Liver (tissue), 9 donors: ENCODE data around the gene POMT2. TPM values are rescaled to one million over a fixed set of nuclear protein-coding genes. Genes with fewer than 3 reads are reported as not detected.

Experiments
- DNase-seq: peaks from one replicate; pipeline ENCODE4 v3.0.0-alpha.2; 2017; ENCODE audit warnings: low spot score
- H3K27ac ChIP-seq, 2 donors: one replicate each; pipeline ENCODE4 v1.7.0; 2013; ENCODE audit warnings: inconsistent platforms in 2 of 2, low read length in 2 of 2, control low read depth in 1 of 2, low read depth in 1 of 2, mild to moderate bottlenecking in 1 of 2
- H3K27me3 ChIP-seq, 4 donors: one replicate each; pipeline versions ENCODE4 v1.6.1 to v1.7.0; 2013; ENCODE audit warnings: low read length in 3 of 4, inconsistent platforms in 1 of 4, mild to moderate bottlenecking in 1 of 4, moderate library complexity in 1 of 4; ENCODE audit not compliant: control insufficient read depth in 4 of 4, insufficient read depth in 4 of 4
- H3K36me3 ChIP-seq, 4 donors: one replicate each; pipeline versions ENCODE4 v1.6.1 to v1.7.0; 2013; ENCODE audit warnings: low read length in 3 of 4, mild to moderate bottlenecking in 3 of 4, low read depth in 1 of 4, moderate library complexity in 1 of 4; ENCODE audit not compliant: control insufficient read depth in 4 of 4, insufficient read depth in 3 of 4
- H3K4me1 ChIP-seq, 4 donors: one replicate each; pipeline versions ENCODE4 v1.6.1 to v1.7.0; 2013; ENCODE audit warnings: low read length in 3 of 4, mild to moderate bottlenecking in 3 of 4, moderate library complexity in 1 of 4; ENCODE audit not compliant: control insufficient read depth in 4 of 4, insufficient read depth in 4 of 4
- H3K4me3 ChIP-seq, 3 donors: one replicate each; pipeline versions ENCODE4 v1.6.1 to v1.7.0; 2013; ENCODE audit warnings: low read length in 3 of 3, control low read depth in 1 of 3, low read depth in 1 of 3, mild to moderate bottlenecking in 1 of 3
- H3K9ac ChIP-seq, 2 donors: one replicate each; pipeline ENCODE4 v1.7.0; 2013; ENCODE audit warnings: low read length in 2 of 2, mild to moderate bottlenecking in 2 of 2, moderate library complexity in 2 of 2, control low read depth in 1 of 2, low read depth in 1 of 2
- H3K9me3 ChIP-seq, 4 donors: one replicate each; pipeline versions ENCODE4 v1.6.1 to v1.7.0; 2013; ENCODE audit warnings: low read length in 3 of 4; ENCODE audit not compliant: control insufficient read depth in 4 of 4
- ATF3 ChIP-seq: IDR thresholded peaks from 2 replicates; pipeline ENCODE4 v1.6.1; 2016; ENCODE audit warnings: antibody characterized with exemption
- EGR1 ChIP-seq, 2 donors: IDR thresholded peaks; 2 replicates each; pipeline ENCODE4 v1.6.1; 2016 to 2018; ENCODE audit warnings: antibody characterized with exemption in 2 of 2, low read depth in 2 of 2
- FOXA1 ChIP-seq: IDR thresholded peaks from 2 replicates; pipeline ENCODE4 v1.6.1; 2016; ENCODE audit warnings: antibody characterized with exemption
- FOXA2 ChIP-seq: IDR thresholded peaks from 2 replicates; pipeline ENCODE4 v1.6.1; 2016; ENCODE audit warnings: antibody characterized with exemption
- GABPA ChIP-seq, 2 donors: IDR thresholded peaks in 1 of 2; conservative IDR thresholded peaks in 1 of 2; 2 replicates each; pipeline ENCODE4 v1.6.1; 2016; ENCODE audit warnings: antibody characterized with exemption in 2 of 2, mild to moderate bottlenecking in 1 of 2, moderate library complexity in 1 of 2
- HNF4A ChIP-seq, 2 donors: conservative IDR thresholded peaks; 2 replicates each; pipeline ENCODE4 v1.6.1; 2016; ENCODE audit warnings: antibody characterized with exemption in 2 of 2, mild to moderate bottlenecking in 2 of 2
- HNF4G ChIP-seq: IDR thresholded peaks from 2 replicates; pipeline ENCODE4 v1.6.1; 2016; ENCODE audit warnings: antibody characterized with exemption
- JUND ChIP-seq, 2 donors: IDR thresholded peaks; 2 replicates each; pipeline ENCODE4 v1.6.1; 2016; ENCODE audit warnings: antibody characterized with exemption in 2 of 2
- NR2F2 ChIP-seq: IDR thresholded peaks from 2 replicates; pipeline ENCODE4 v1.6.1; 2016; ENCODE audit warnings: antibody characterized with exemption
- RAD21 ChIP-seq, 2 donors: IDR thresholded peaks; 2 replicates each; pipeline ENCODE4 v1.6.1; 2016; ENCODE audit warnings: antibody characterized with exemption in 2 of 2, mild to moderate bottlenecking in 2 of 2
- RXRA ChIP-seq, 2 donors: IDR thresholded peaks; 2 replicates each; pipeline ENCODE4 v1.6.1; 2017 to 2018; ENCODE audit warnings: antibody characterized with exemption in 2 of 2, mild to moderate bottlenecking in 1 of 2
- SP1 ChIP-seq: IDR thresholded peaks from 2 replicates; pipeline ENCODE4 v1.6.1; 2018; ENCODE audit warnings: antibody characterized with exemption, mild to moderate bottlenecking
- YY1 ChIP-seq: IDR thresholded peaks from 2 replicates; pipeline ENCODE4 v1.6.1; 2016; ENCODE audit warnings: antibody characterized with exemption, mild to moderate bottlenecking
- ZBTB33 ChIP-seq: IDR thresholded peaks from 2 replicates; pipeline ENCODE4 v1.6.1; 2016; ENCODE audit warnings: antibody characterized with exemption
- WGBS: extraction: QIAGEN DNeasy Blood & Tissue Kit; methylation state at CpG from one replicate; pipeline ENCODE4 v1.1.7; 2013; 5-methylcytosine and 5-hydroxymethylcytosine counted together
- polyA plus RNA-seq, 2 donors: library from polyadenylated mRNA; stranded (reverse) in 1 of 2; unstranded in 1 of 2; fragments of 200-250 nt in 1 of 2; fragments of >200 nt in 1 of 2; fragmentation: Nextera tagmentation in 1 of 2; extraction: Ambion mirVana in 1 of 2; gene quantifications; one replicate each; pipeline versions ENCODE4 v1.2.1 to v1.2.3, GENCODE V29; 2013 to 2015
- total RNA-seq, 2 donors: library from RNA; depleted of rRNA; stranded (reverse); fragments of >200 nt; gene quantifications; one replicate each; pipeline ENCODE4 v1.2.3, GENCODE V29; 2014
- TF ChIP-seq, protein P1 (sequence below): fragments of 150-350 bp; IDR thresholded peaks from 2 replicates; pipeline ENCODE4 v1.5.1; 2017; ENCODE audit warnings: improper control_type of control experiment, low read depth, low read length; ENCODE audit not compliant: missing input control
- TF ChIP-seq, protein P2 (sequence below): IDR thresholded peaks from 2 replicates; pipeline ENCODE4 v1.6.1; 2016; ENCODE audit warnings: antibody characterized with exemption
- TF ChIP-seq, protein P3 (sequence below): IDR thresholded peaks from 2 replicates; pipeline ENCODE4 v1.6.1; 2016; ENCODE audit warnings: antibody characterized with exemption, mild to moderate bottlenecking
- donor health status: healthy.
- donor health status: healthy.
- donor health status: healthy.
- donor health status: healthy.
- donor health status: healthy.

POMT2 gene
- total and polyA plus RNA-seq, 4 donors: 4.8 to 13.1 (median 5.3) TPM

DNA sequence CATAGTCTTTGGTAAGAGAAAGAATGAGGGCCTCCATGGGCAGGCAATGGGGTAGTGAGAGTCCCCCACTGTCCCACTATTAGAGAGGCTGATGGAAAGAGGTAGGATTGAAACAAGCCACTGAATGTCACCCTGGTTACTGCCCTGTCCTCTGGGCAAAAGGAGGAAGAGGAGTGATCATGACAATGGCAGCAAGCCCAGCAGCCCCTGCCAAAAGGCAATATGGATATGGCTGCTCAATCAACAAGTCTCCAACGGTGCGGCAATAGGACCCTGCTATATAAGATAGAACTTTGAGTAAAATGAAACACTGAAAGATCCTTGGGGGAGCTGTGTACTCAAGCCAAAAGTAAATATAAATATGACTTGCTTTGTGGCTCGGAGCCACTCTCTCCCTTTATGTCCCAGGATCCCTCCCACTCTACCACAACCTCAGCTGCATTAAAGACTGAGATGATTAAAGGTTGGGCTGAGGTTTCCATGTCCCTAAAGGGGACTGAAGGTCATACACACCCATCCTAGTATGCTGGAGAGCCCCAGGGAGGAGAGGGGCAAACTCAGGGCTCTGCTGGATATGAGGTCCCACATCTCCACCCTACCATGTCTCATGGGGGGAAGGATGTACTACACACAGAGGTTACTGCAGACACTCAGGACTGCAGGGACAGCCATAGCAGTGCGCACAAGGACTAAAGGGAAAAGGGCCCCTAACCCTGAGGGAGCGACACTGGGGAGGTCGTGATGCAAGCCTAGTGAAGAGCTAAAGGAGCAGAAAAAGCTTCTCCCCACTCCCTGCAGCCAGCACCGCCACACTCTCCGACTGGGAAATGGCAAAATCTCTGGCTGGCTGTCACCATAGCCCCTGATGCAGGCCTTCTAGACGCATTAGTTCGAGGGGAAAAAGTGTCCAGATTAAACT, 5.9 kb downstream of the POMT2 start:
- Histone ChIP-seq H3K36me3 (no peaks in the 10 kb centered on the region), H3K27me3 (no peaks in the 10 kb centered on the region), H3K27ac (no peak overlapping the region), H3K4me3 (no peak overlapping the region), H3K9ac (no peak overlapping the region), H3K9me3 (no peaks in the 10 kb centered on the region), H3K4me1 (peaks cover 1 to 33% (median 29%) of the 10 kb centered on the region in 4 donors)
- TF ChIP-seq ATF3 (no peak), SP1 (no peak), FOXA2 (no peak)
- TF ChIP-seq, protein P1, sequence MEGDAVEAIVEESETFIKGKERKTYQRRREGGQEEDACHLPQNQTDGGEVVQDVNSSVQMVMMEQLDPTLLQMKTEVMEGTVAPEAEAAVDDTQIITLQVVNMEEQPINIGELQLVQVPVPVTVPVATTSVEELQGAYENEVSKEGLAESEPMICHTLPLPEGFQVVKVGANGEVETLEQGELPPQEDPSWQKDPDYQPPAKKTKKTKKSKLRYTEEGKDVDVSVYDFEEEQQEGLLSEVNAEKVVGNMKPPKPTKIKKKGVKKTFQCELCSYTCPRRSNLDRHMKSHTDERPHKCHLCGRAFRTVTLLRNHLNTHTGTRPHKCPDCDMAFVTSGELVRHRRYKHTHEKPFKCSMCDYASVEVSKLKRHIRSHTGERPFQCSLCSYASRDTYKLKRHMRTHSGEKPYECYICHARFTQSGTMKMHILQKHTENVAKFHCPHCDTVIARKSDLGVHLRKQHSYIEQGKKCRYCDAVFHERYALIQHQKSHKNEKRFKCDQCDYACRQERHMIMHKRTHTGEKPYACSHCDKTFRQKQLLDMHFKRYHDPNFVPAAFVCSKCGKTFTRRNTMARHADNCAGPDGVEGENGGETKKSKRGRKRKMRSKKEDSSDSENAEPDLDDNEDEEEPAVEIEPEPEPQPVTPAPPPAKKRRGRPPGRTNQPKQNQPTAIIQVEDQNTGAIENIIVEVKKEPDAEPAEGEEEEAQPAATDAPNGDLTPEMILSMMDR: no peak
- no peak for DNase-seq
- WGBS: 84% methylated on average over 10 of the region's 10 CpGs

GRCh38 chr14:77314043-77314442, 6.6 kb downstream of the POMT2 start:
- peaks cover 1 to 26% (median 22%) of the 10 kb centered on the region in 4 donors for H3K4me1 ChIP-seq
- no peak overlapping the region for H3K4me3 ChIP-seq
- 54% methylated on average over 2 of the region's 2 CpGs for WGBS
- H3K27ac ChIP-seq: no peak overlapping the region
- H3K36me3 ChIP-seq: no peaks in the 10 kb centered on the region
- no peak for DNase-seq
- TF ChIP-seq ATF3: no peak
- no peak for TF ChIP-seq YY1
- TF ChIP-seq FOXA1: no peak
- TF ChIP-seq, protein P2, sequence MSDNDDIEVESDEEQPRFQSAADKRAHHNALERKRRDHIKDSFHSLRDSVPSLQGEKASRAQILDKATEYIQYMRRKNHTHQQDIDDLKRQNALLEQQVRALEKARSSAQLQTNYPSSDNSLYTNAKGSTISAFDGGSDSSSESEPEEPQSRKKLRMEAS: no peak
- TF ChIP-seq GABPA (IDR thresholded peaks at IDR 0.05 in 1 of 2, conservative IDR thresholded peaks at IDR 0.05 in 1 of 2): no peak
- TF ChIP-seq, protein P3, sequence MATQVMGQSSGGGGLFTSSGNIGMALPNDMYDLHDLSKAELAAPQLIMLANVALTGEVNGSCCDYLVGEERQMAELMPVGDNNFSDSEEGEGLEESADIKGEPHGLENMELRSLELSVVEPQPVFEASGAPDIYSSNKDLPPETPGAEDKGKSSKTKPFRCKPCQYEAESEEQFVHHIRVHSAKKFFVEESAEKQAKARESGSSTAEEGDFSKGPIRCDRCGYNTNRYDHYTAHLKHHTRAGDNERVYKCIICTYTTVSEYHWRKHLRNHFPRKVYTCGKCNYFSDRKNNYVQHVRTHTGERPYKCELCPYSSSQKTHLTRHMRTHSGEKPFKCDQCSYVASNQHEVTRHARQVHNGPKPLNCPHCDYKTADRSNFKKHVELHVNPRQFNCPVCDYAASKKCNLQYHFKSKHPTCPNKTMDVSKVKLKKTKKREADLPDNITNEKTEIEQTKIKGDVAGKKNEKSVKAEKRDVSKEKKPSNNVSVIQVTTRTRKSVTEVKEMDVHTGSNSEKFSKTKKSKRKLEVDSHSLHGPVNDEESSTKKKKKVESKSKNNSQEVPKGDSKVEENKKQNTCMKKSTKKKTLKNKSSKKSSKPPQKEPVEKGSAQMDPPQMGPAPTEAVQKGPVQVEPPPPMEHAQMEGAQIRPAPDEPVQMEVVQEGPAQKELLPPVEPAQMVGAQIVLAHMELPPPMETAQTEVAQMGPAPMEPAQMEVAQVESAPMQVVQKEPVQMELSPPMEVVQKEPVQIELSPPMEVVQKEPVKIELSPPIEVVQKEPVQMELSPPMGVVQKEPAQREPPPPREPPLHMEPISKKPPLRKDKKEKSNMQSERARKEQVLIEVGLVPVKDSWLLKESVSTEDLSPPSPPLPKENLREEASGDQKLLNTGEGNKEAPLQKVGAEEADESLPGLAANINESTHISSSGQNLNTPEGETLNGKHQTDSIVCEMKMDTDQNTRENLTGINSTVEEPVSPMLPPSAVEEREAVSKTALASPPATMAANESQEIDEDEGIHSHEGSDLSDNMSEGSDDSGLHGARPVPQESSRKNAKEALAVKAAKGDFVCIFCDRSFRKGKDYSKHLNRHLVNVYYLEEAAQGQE: no peak
- TF ChIP-seq SP1: no peak
- TF ChIP-seq RAD21 (IDR thresholded peaks at IDR 0.05): no peak
- TF ChIP-seq HNF4A (conservative IDR thresholded peaks at IDR 0.05): no peak
- no peak for TF ChIP-seq FOXA2
- TF ChIP-seq JUND (IDR thresholded peaks at IDR 0.05): no peak
- TF ChIP-seq ZBTB33: no peak
- no peak for TF ChIP-seq EGR1 (IDR thresholded peaks at IDR 0.05; ENCODE audit: low read depth in 2 of 2)
- no peak for TF ChIP-seq RXRA (IDR thresholded peaks at IDR 0.05)
- TF ChIP-seq HNF4G: no peak
- TF ChIP-seq NR2F2: no peak
- no peaks in the 10 kb centered on the region for H3K9me3 ChIP-seq
- H3K9ac ChIP-seq: no peak overlapping the region
- H3K27me3 ChIP-seq: no peaks in the 10 kb centered on the region
